PFSK-1 (cell line): Measurements from ENCODE around the gene GLB1L3.

Source experiments
- FOXP2 ChIP-seq: optimal IDR thresholded peaks from 2 replicates; pipeline ENCODE3; 2011; ENCODE audit warnings: borderline replicate concordance, control low read depth, inconsistent platforms; ENCODE audit not compliant: insufficient read depth; ENCODE audit errors: extremely low read length, extremely low read depth
- POLR2AphosphoS5 ChIP-seq: IDR thresholded peaks from 2 replicates; pipeline ENCODE4 v1.6.1; 2012; ENCODE audit warnings: low read depth, mild to moderate bottlenecking, control low read depth, low read length, moderate library complexity
- SIN3A ChIP-seq: IDR thresholded peaks from 2 replicates; pipeline ENCODE4 v1.6.1; 2012; ENCODE audit warnings: mild to moderate bottlenecking, low read length, moderate library complexity, borderline replicate concordance; ENCODE audit not compliant: insufficient read depth
- TAF1 ChIP-seq: IDR thresholded peaks from 2 replicates; pipeline ENCODE4 v1.6.1; 2012; ENCODE audit warnings: low read length, control low read depth, borderline replicate concordance; ENCODE audit not compliant: insufficient read depth
- TF ChIP-seq, protein P1 (sequence below), 2 experiments: IDR thresholded peaks; 2 replicates each; pipeline versions ENCODE4 v1.6.1 to v1.8.0; 2011 to 2012; ENCODE audit warnings: low read depth in 2 of 2, low read length in 2 of 2, control low read depth in 1 of 2, inconsistent platforms in 1 of 2, mild to moderate bottlenecking in 1 of 2, moderate library complexity in 1 of 2; ENCODE audit not compliant: insufficient read depth in 1 of 2

Gene GLB1L3

GRCh38 chr11:134231958-134232659 lies 44.1 kb upstream of the GLB1L3 start:
- TF ChIP-seq SIN3A: no peak
- TF ChIP-seq, protein P1, sequence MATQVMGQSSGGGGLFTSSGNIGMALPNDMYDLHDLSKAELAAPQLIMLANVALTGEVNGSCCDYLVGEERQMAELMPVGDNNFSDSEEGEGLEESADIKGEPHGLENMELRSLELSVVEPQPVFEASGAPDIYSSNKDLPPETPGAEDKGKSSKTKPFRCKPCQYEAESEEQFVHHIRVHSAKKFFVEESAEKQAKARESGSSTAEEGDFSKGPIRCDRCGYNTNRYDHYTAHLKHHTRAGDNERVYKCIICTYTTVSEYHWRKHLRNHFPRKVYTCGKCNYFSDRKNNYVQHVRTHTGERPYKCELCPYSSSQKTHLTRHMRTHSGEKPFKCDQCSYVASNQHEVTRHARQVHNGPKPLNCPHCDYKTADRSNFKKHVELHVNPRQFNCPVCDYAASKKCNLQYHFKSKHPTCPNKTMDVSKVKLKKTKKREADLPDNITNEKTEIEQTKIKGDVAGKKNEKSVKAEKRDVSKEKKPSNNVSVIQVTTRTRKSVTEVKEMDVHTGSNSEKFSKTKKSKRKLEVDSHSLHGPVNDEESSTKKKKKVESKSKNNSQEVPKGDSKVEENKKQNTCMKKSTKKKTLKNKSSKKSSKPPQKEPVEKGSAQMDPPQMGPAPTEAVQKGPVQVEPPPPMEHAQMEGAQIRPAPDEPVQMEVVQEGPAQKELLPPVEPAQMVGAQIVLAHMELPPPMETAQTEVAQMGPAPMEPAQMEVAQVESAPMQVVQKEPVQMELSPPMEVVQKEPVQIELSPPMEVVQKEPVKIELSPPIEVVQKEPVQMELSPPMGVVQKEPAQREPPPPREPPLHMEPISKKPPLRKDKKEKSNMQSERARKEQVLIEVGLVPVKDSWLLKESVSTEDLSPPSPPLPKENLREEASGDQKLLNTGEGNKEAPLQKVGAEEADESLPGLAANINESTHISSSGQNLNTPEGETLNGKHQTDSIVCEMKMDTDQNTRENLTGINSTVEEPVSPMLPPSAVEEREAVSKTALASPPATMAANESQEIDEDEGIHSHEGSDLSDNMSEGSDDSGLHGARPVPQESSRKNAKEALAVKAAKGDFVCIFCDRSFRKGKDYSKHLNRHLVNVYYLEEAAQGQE (IDR thresholded peaks at IDR 0.05; ENCODE audit: insufficient read depth in 1 of 2, low read depth in 2 of 2, low read length in 2 of 2): no peak
- no peak for TF ChIP-seq POLR2AphosphoS5
- TF ChIP-seq FOXP2: no peak

GRCh38 chr11:134233729-134234179 lies 42.4 kb upstream of the GLB1L3 start:
- TF ChIP-seq FOXP2 (no peak), POLR2AphosphoS5 (no peak), SIN3A (no peak), TAF1 (no peak)
- TF ChIP-seq, protein P1 (IDR thresholded peaks at IDR 0.05; ENCODE audit: insufficient read depth in 1 of 2, low read depth in 2 of 2, low read length in 2 of 2): no peak

DNA sequence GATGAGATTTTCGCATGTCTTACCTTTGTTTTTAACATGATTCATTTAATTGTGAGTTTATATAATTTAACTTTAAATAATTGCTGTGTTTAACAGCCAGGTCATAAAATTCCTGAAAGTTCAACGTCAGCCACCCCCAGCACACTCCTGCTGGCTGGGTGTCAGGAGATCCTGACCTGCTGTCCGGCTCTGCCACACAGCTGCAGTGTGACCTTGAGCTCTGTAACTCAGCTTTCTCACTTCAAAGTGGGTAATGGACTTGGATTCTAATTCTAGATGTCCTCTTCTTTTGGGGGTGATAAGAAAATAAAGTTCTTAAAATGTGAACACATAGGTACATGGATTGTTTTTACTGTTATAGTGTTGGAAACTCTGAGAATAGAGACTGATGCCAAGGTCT lies 40.8 kb upstream of the GLB1L3 start:
- TF ChIP-seq POLR2AphosphoS5 (no peak), FOXP2 (no peak), TAF1 (no peak), SIN3A (no peak)
- TF ChIP-seq, protein P1 (IDR thresholded peaks at IDR 0.05; ENCODE audit: insufficient read depth in 1 of 2, low read depth in 2 of 2, low read length in 2 of 2): no peak

DNA sequence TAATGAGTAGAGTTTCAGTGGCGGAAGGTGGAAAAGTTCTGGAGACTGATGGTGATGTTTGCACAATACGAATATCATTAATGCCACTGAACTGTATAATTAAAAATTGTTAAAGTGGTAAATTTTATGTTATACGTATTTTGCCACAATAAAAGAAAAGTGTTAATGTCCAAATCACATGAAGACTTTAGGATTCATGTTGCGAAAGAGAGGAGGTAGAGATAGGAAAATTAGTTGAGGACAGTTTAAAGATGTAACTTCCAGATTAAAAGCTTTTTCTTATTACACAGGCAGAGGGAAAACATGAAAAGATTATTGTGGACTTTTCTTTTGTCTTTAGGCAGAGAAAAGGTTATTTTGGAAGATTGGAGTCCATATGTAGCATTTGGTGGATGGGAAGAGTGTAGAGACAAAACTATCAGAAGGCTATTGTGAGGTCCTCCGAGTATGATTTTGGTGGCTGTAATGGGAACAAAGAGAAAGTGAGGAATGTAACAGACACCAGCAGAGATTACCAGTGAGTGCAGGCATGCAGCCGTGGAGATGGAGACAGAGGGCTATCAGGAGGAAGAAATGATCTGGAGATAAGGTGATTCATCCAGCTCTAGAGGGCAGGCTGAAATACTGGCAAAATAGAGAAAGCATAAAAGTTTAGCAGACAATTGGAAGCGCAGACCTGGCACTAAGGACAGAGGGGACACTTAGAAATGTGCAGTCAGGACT lies 39.2 kb upstream of the GLB1L3 start:
- no peak for TF ChIP-seq POLR2AphosphoS5
- TF ChIP-seq, protein P1 (IDR thresholded peaks at IDR 0.05; ENCODE audit: insufficient read depth in 1 of 2, low read depth in 2 of 2, low read length in 2 of 2): no peak
- TF ChIP-seq FOXP2: no peak
- TF ChIP-seq TAF1: no peak
- TF ChIP-seq SIN3A: no peak
